ENCODE results near the gene PPP1R9A.

The PPP1R9A gene

GRCh38 chr7:95169678-95170077 lies 262.3 kb downstream of the PPP1R9A start:
- H3K79me2 ChIP-seq (ENCODE audit: insufficient read depth, low read length), result no peaks in the 10 kb centered on the region
- no peaks in the 10 kb centered on the region for H3K27me3 ChIP-seq (ENCODE audit: insufficient read depth, low read length, poor library complexity, severe bottlenecking)
- H3K9ac ChIP-seq (ENCODE audit: low read depth, low read length, poor library complexity, severe bottlenecking), result no peak overlapping the region
- H3K4me2 ChIP-seq (ENCODE audit: low read depth, low read length, poor library complexity, severe bottlenecking), result no peak overlapping the region
- H3K9me3 ChIP-seq (ENCODE audit: insufficient read depth, low read depth, low read length), result no peaks in the 10 kb centered on the region
- no peaks in the 10 kb centered on the region for H3F3A ChIP-seq (ENCODE audit: low read depth)
- no peaks in the 10 kb centered on the region for H3K36me3 ChIP-seq (ENCODE audit: insufficient read depth, low read length)
- H2AFZ ChIP-seq (ENCODE audit: low read length), result no peak overlapping the region
- H4K20me1 ChIP-seq (ENCODE audit: insufficient read depth, low read length, poor library complexity, severe bottlenecking), result no peaks in the 10 kb centered on the region
- H3K4me3 ChIP-seq (ENCODE audit: low read length, poor library complexity, severe bottlenecking), result no peak overlapping the region
- TF ChIP-seq CTCF (conservative IDR thresholded peaks at IDR 0.05; ENCODE audit: low read length) (no peak), EZH2phosphoT487 (IDR thresholded peaks at IDR 0.05; ENCODE audit: borderline replicate concordance) (no peak)
- no peaks in the 10 kb centered on the region for H3K4me1 ChIP-seq (ENCODE audit: insufficient read depth, low read length, poor library complexity, severe bottlenecking)
- H3K9me2 ChIP-seq (replicated peaks; ENCODE audit: low read depth, low read length), result no peaks in the 10 kb centered on the region

GRCh38 chr7:95172420-95172819 lies 265.0 kb downstream of the PPP1R9A start:
- Histone ChIP-seq H3K4me3 (ENCODE audit: low read length, poor library complexity, severe bottlenecking) (no peak overlapping the region), H3K79me2 (ENCODE audit: insufficient read depth, low read length) (no peaks in the 10 kb centered on the region), H3K9me2 (replicated peaks; ENCODE audit: low read depth, low read length) (no peaks in the 10 kb centered on the region), H3K9me3 (ENCODE audit: insufficient read depth, low read depth, low read length) (no peaks in the 10 kb centered on the region), H3K4me2 (ENCODE audit: low read depth, low read length, poor library complexity, severe bottlenecking) (no peak overlapping the region), H3K9ac (ENCODE audit: low read depth, low read length, poor library complexity, severe bottlenecking) (no peak overlapping the region), H3K27me3 (ENCODE audit: insufficient read depth, low read length, poor library complexity, severe bottlenecking) (no peaks in the 10 kb centered on the region), H2AFZ (ENCODE audit: low read length) (no peak overlapping the region), H4K20me1 (ENCODE audit: insufficient read depth, low read length, poor library complexity, severe bottlenecking) (no peaks in the 10 kb centered on the region), H3K4me1 (ENCODE audit: insufficient read depth, low read length, poor library complexity, severe bottlenecking) (no peaks in the 10 kb centered on the region), H3F3A (ENCODE audit: low read depth) (no peaks in the 10 kb centered on the region), H3K36me3 (ENCODE audit: insufficient read depth, low read length) (no peaks in the 10 kb centered on the region)
- TF ChIP-seq CTCF (conservative IDR thresholded peaks at IDR 0.05; ENCODE audit: low read length) (no peak), EZH2phosphoT487 (IDR thresholded peaks at IDR 0.05; ENCODE audit: borderline replicate concordance) (no peak)

GRCh38 chr7:95190515-95190914 lies 283.1 kb downstream of the PPP1R9A start:
- Histone ChIP-seq H3K27me3 (ENCODE audit: insufficient read depth, low read length, poor library complexity, severe bottlenecking) (no peaks in the 10 kb centered on the region), H3F3A (ENCODE audit: low read depth) (no peaks in the 10 kb centered on the region), H3K4me2 (ENCODE audit: low read depth, low read length, poor library complexity, severe bottlenecking) (no peak overlapping the region), H4K20me1 (ENCODE audit: insufficient read depth, low read length, poor library complexity, severe bottlenecking) (no peaks in the 10 kb centered on the region), H2AFZ (ENCODE audit: low read length) (peak overlapping the region; percentile 74), H3K9ac (ENCODE audit: low read depth, low read length, poor library complexity, severe bottlenecking) (no peak overlapping the region), H3K9me2 (replicated peaks; ENCODE audit: low read depth, low read length) (no peaks in the 10 kb centered on the region), H3K9me3 (ENCODE audit: insufficient read depth, low read depth, low read length) (no peaks in the 10 kb centered on the region), H3K4me1 (ENCODE audit: insufficient read depth, low read length, poor library complexity, severe bottlenecking) (no peaks in the 10 kb centered on the region), H3K36me3 (ENCODE audit: insufficient read depth, low read length) (no peaks in the 10 kb centered on the region), H3K4me3 (ENCODE audit: low read length, poor library complexity, severe bottlenecking) (no peak overlapping the region), H3K79me2 (ENCODE audit: insufficient read depth, low read length) (no peaks in the 10 kb centered on the region)
- no peak for TF ChIP-seq EZH2phosphoT487 (IDR thresholded peaks at IDR 0.05; ENCODE audit: borderline replicate concordance)
- peak; percentile 56 for TF ChIP-seq CTCF (conservative IDR thresholded peaks at IDR 0.05; ENCODE audit: low read length)
